Activated effector memory CD4-positive, alpha-beta T cell treated with Interleukin-2 at 50 U/mL for 16 hours (primary cell): Measurements from ENCODE around the gene WDR19.
A peak's percentile ranks its signal among the peaks of the same experiment; 100 is the strongest.
"Not testable (repeated sequence)": the region's sequence is repeated elsewhere in the genome, so short reads cannot be mapped to it uniquely, and the experiment has no call there.

Experiments
- DNase-seq: peaks from one replicate; pipeline ENCODE4 v3.0.0-alpha.2; 2020

The WDR19 gene

DNA sequence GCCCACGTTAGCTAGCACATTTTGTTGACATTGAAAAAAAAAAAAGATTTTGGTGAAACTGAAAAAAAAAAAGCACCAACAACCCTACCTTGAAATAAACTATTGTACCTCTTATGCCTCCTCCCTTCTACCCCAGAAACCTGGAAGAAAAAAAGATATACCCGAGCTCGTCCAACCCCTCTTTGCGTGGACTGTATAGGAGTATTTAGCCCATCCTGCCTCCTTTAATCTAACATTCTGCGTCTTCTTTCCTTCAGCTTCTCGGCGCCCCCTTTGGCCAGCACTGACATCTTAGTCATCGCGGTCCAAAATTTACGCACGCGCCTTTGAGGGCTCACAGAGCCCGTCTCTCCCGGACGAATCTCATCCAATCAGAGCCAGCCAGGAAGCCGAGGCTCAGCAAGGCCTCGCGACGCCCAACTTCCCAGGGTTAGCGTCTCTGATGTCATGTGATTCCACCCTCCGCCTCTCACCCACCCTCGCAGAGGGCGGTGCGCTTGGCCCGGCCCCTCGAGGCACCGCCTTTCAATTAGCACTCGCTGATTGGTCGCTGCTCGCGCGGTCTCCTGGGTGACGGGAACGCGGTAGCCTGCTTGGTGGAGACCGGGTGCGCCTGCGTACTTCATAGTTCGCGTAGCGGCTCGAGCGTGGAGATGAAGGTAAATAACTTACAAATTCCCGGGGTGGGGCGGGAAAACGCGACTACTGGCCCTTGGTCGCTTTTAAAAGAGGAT is at the start of gene WDR19:
TSS of gene WDR19 (plus strand) at position 625 of the 734 bp plus-strand sequence. CDS start at position 654, 29 bp downstream.
- DNase-seq: peak; percentile 98

DNA sequence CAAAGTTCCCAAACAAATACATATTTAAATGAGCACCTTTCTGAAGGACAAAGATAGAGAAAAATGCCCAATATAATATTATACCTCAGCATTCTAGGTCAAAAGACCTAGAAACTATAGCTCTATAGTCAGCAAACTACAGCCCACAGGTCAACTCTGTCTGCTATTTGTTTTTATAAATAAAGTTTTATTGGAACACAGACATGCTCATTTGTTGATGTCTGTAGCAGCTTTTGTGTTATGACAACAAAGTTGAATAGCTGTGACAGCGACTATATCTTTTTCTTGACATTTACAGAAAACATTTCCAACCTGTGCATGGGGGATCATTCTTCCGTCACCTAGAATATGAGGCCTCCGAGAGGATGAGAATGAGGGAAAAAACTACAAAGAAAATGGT is 48.7 kb upstream of the WDR19 start:
- no peak for DNase-seq

DNA sequence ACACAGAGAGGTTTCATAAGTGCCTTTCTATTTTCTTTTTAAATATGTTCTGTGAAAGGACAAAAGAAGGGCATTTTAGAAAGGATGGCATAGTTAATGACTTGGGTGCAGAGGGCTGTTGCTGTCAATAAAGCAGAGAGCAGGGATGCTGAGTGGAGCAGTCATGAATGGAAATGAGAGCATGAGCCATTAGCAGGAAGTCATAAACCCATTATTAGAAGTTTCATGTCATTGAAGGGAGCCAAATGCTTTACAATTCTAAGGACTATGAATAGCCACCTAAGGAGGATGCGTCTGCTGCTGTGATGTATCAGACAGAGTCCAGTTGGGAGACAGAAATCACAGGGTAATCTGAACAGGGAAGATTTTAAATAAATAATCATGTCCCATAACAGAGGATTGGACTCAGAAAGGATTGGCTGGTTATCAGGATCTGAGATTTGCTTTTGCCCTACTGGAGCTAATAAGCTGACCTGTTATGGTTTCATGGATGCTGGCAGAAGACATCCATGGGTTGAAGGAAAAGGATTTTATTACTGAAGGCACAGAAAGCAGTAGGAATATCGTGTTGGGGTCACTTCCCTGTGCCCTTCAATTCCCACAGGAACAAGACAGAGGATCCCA is 47.5 kb upstream of the WDR19 start:
- no peak for DNase-seq

DNA sequence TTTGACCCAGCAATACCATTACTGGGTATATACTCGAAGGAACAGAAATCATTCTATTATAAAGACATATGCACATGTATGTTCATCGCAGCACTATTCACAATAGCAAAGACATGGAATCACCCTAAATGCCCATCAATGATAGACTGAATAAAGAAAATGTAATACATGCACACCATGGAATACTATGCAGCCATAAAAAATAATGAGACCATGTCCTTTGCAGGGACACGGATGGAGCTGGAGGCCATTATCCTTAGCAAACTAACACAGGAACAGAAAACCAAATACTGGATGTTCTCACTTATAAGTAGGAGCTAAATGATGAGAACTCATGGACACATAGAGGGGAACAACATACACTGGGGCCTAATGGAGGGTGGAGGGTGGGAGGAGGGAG is 44.1 kb upstream of the WDR19 start:
- DNase-seq: not testable (repeated sequence)

DNA sequence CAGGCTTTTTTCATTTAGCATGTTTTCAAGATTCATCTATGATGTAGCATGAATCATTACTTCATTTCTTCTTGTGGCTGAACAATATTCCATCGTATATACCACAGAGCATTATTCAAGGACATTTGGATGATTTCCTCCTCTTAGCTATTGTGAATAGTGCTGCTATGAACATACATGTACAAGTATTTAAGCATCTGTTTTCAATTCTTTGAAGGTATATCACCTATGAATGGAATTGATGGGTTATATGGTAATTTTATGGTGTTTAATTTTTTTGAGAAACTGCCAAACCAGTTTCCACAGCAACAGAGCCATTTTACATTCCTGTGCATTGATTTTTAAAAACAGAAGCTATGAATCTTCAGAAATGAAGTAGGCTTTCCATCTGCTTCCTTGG is 36.1 kb upstream of the WDR19 start:
- no peak for DNase-seq

DNA sequence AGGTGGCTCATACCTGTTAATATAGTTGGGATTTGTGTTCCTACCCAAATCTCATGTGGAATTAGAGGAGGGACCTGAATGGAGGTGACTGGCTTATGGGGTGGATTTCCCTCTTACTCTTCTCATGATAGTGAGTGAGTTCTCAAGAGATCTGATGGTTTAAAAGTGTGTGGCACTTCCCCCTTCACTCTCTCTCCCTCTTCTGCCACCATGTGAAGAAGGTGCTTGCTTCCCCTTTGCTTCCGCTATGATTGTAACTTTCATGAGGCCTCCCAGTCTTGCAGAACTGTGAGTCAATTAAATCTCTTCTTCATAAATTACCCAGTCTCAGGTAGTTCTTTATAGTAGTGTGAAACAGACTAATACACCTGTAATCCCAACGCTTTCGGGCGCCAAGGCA is 28.3 kb upstream of the WDR19 start:
- no peak for DNase-seq

DNA sequence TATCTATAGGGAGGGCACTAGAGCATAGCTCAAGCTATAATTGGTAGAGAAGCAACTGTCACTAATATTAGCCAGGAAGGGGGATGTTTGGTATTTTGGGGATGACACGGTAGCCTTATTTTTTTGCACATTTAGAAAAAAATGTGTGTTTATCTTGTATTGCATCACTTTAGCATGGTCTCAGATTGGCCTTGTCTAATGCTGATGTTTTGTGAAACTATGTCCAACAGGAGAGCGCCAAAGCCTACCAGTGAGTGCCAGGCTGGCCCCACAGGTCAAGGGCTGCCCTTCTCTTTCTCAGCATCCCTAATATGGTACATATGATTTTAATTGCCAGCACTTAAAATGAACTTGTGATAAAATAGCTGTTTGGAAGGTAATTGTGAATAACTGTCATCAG is 24.8 kb upstream of the WDR19 start:
- no peak for DNase-seq

DNA sequence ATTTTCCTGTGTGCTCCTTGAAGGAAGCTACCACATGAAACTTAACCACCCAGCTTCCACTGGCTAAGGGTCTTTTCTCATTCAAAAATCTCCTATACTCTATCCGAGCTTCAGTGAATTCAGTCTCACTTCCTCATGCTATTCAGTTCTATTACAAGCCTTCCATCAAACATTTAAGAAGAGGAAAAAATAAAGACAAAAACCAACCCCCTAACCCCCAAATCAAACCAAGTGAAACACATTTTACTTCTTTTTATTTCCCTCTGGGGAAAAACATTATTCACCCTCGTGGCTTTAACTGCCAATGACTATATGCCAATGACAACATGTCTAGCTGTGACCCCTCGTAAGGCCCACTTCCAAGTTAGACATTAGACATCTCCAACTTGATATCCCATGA is 16.2 kb upstream of the WDR19 start:
- no peak for DNase-seq

DNA sequence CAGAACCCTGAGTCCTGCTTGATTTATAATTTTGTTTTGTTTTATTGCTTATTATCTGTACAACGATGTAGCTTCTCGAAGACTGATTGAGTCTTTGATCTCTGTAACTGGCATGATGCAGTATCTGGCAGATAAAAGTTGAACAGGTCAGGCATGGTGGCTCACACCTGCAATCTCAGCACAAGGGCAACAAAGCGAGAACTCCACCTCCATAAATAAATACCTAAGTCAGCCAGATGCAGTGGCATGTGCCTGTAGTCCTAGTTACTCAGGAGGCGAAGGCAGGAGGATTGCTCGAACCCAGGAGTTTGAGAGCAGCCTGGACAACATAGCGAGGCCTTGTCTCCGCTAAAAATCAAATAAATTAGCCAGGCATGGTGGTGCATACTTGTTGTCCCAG is 15.7 kb upstream of the WDR19 start:
- no peak for DNase-seq

DNA sequence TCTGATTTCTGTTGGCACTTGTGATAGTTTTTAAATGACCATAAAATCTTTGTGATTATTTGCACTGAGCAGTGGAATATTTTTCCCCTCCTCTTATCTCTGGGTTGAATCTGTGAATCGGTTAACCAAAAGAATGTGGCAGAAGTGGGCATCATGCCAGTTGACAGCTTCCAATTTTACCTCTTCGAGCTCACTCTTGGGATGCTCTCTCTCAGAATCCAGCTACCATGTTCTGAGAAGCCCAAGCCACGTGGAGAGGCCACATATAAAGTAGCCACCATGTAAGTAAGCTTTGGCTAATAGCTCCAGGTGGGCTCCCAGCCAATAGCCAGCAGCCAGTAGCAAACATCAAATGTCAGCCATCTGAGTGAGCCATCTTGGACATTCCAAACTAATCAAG is 12.9 kb upstream of the WDR19 start:
- DNase-seq: no peak

DNA sequence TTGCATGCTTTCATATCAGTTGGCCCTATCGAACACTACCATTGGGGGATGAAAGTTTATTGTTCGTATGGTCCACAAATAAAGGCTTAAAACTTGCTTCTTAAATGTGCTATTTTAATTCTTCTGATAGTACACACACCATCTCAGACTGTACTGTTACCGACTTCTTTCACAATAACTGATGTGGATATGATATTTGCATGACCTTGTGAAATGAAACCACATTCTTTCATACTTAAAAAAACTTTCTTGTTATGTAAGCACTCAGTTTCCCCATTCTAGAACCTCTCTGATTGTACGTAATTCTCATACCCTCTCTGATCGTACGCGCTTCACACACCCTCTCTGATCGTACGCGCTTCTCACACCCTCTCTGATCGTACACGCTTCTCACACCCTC is 12.0 kb upstream of the WDR19 start:
- no peak for DNase-seq

DNA sequence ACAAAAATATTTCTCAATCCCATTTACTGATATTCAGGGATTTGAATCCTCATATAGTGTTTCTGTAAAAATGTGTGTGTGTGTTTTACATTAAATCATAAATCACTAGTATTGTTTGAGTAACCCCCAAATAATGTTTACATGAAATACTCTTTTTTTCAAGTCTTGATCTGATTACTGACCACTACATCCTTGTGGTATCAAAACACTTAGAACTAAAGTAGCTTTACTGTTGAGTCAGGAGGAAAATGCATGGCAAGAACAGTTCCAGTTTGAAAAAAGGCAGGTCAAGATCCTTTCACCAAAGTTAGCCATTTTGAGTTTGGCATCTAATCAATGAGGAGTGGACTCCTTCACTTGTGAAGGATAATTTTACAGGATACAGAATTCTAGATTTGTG is 3.6 kb upstream of the WDR19 start:
- no peak for DNase-seq

DNA sequence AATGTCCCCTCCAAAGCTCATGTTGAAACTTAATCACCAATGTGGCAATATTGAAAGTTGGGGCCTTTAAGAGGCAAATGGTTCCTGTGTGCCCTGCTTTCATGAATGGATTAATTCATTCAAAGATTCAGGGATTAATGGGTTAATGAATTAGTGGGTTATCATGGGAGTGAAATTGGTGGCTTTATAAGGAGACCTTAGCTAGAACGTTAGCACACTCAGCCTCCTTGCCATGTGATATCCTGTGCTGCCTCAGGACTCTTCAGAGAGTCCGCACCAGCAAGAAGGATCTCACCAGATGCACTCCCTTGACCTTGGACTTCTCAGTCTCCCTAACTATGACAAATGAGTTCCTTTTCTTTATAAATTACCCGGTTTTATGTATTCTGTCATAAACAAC is 2.6 kb upstream of the WDR19 start:
- DNase-seq: no peak

DNA sequence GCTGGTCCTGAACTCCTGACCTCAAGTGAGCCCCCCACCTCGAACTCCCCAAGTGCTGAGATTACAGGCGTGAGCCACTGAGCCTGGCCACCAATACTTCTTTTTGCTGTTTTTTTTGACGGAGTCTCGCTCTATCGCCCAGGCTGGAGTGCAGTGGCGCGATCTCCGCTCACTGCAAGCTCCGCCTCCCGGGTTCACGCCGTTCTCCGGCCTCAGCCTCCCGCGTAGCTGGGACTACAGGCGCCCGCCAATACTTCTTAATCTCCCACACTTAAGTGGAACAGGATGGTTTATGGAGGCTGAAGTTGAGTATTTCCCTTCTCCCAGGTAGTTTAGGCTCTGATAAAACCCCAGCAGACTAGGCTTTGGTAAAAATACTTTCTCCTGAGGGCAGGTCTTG is 1.7 kb upstream of the WDR19 start:
- not testable (repeated sequence) for DNase-seq

DNA sequence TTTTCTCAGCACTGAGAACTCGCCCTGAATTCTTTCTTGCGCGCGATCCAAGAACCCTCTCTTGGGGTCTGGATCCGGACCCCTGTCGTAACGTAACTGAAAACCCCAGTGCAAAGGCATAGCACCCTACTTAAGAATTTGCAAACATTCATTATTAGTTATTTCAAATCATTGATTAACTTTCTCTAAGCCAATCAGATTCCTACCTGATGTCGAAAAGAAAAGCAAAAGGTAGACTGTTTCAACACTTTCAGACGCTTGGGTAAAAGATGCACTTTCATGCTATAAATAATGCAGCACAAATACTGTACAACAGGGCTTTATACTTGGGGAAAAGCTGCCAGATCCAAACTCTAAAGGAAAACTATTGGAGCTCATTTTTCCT is 817 bp upstream of the WDR19 start:
- no peak for DNase-seq

DNA sequence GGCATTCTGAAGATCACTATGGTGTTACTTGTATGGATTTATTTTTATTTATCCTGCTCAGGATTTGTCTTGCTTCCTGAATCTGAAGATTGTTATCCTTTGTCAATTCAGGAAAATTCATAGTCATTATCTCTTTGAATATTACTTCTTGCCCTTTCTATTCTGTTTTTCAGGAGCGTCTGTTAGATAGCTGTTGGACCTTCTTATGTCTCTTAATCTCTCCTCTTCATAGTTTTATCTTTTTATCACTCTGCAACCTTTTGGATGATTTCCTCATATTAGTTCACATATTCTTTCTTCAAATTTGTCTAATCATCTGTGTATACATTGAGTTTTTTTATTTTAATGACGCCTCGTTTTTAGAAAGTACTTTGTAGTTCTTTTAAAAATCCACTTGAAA is 19.6 kb downstream of the WDR19 start:
- no peak for DNase-seq

DNA sequence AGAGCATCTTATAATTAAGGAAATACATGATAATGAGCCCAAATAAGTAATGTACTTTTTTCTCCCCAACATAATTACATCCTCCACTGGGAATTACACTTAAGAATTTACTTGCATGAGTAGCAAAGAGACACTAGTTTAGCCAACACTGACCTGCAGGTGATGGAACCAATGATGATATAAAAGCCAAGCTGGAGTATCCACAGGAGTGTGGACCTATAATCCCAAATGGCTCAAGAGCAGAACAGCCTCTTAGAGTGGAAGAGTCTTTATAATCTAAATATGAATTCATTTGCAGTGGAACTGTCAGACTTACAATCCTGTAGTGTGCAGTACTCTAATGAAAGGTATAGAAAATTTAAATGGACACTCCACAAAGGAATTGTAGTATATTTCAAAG is 22.2 kb downstream of the WDR19 start:
- no peak for DNase-seq

DNA sequence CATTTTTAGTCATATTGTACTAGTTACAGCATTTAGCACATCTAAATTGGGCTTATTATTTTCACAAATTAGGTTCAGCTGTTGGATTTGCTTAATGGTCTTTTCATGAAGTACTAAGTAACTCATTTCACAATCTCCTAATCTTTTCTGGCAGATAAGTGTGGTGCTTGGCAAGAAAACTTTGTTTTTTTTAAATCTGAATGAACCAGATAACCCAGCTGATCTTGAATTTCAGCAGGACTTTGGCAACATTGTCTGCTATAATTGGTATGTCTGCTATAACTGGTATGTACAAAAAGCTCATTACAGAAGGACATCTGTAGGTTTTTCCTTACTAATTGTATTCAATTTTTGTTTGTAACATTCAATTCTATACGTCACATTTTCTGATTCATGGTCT is 22.7 kb downstream of the WDR19 start:
- no peak for DNase-seq

DNA sequence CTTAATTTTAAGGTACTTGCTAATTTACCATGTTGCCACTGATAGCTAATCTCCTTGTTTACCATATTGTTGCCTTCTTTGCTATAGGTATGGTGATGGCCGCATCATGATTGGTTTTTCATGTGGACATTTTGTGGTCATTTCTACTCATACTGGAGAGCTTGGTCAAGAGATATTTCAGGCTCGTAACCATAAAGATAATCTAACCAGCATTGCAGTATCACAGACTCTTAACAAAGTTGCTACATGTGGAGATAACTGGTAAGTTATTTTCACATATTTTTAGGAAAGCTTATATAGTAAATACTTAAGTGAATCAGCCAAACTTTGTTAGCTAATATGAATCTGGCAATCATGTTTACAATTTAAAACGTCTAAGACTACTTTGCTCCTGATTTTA is 23.1 kb downstream of the WDR19 start:
- DNase-seq: no peak

DNA sequence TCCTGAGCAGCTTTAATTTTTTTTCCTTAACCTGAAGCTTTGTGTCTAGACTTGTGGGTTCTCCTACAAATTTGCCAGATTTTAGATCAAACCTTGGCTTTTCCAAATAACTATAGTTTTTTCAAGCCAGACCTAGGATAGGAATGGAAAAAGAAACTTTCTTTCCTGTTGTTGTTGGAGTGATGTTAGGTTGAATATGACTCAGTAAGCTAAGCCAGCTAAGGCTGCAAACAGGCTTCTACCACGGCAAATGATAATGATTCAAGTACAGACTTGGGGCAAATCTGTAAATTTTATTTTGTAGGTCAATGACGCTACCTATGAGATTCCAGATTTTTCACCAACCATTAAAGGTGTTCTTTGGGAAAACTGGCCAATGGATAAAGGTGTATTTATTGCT is 45.6 kb downstream of the WDR19 start:
- no peak for DNase-seq

DNA sequence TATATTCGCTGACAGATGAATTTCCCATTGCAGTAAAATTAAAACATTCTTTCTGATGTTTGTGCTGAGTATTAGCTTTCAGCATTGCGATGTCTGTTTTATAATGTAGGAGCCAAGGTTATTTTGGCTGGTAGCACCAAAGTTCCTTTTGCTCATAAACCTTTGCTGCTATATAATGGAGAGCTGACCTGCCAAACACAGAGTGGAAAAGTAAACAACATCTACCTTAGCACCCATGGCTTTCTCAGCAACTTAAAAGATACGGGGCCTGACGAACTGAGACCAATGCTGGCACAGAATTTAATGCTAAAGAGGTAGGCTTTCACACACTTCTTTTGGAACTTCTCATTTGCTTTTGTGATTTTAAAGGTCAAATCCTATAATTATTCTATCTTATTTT is 46.0 kb downstream of the WDR19 start:
- DNase-seq: no peak

DNA sequence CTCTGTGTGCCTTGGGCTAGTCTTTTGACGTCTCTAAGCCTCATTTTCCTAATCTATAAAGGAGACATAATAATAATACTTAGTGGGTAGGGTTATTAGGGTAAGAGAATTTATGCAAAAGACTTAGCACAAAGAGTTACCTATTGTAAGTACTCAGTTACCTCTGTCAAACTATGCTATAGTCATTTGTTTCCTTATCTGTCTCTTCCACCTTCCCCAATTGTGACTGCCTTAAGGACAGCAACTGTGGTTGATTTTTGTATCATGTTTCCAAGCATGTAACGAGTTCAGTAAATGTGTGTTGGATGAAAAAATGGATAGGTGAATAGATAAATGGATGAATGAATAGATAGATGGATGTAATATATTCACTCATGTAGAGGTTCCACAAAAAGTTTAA is 48.1 kb downstream of the WDR19 start:
- no peak for DNase-seq

DNA sequence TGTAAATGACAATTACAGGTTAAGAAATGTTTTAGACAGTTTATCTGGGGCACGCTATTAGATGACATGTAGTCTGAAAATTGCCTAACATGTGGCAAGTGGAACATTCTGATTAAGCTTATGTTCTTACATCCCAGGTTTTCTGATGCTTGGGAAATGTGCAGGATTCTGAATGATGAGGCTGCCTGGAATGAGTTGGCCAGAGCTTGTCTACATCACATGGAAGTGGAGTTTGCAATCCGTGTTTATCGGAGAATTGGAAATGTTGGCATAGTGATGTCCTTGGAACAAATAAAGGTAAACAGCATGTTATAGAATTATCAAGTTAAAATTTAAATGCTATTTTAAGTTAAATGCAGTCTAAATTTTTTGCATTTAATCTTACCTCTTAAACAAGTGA is 49.3 kb downstream of the WDR19 start:
- no peak for DNase-seq

DNA sequence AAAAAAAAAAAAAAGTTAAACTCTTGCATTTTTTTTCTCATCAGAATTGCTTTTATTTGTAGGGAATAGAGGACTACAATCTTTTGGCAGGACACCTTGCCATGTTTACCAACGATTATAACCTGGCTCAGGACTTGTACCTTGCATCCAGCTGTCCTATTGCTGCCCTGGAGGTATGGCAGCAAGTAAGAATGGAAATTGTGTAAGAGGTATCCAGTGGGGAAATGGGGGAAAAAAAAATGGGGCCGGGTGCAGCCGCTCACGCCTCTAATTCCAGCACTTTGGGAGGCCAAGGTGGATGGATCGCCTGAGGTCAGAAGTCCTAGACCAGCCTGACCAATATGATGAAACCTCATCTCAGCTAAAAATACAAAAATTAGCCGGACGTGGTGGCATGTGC is 49.8 kb downstream of the WDR19 start:
- DNase-seq: no peak

DNA sequence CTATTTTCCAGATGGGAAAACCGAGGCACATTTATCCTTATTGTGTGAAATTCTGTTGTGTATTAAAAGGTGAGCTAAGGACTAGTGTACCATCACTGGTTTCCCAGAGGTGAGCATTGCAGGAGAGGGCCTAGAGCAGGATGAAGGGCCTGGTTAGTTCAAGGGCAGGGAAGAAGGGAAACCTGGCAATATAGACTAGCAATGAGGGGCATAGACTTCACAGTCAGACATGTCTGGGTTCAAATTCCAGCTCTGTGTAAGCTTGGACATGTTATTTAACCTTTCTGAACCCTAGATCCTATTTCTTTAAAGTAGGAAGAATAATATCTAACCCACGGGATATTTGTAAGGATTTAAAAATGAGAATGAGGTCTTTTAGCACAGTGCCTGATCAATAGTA is 50.8 kb downstream of the WDR19 start:
- DNase-seq: no peak
